ENCODE measurements around the gene PCSK2. TPM values are rescaled to one million over a fixed set of nuclear protein-coding genes. Genes with fewer than 3 reads are reported as not detected.

Gene PCSK2
- total and polyA plus RNA-seq, 4 donors, result 0.08 to 0.14 (median 0.09) TPM; not detected in 1

DNA sequence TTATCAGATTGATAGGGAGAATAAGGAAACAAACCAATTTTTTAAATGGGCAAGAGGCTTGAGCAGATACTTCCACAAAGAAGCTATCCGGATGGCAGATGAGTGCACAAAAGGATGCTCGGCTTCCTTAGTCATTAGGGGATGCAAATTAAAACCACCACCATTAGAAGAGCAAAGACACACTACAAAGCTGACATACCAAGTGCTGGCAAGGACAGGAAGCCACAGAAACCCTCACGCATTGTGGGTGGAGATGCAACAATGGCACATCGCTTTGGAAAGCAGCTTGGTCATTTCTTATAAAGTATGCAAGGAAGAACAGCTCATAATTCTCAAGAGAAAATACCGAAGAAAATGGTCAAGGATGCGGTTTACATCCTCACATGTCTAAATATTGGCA is 284.6 kb downstream of the PCSK2 start:
- H3K4me1 ChIP-seq (ENCODE audit: control insufficient read depth in 4 of 4, insufficient read depth in 4 of 4, low read length in 3 of 4), result no peaks in the 10 kb centered on the region
- 86% methylated on average over 6 of the region's 6 CpGs for WGBS

More for the DNA sequence above, 284.6 kb downstream of the PCSK2 start:
- Histone ChIP-seq H3K4me3 (ENCODE audit: low read depth in 1 of 3, low read length in 3 of 3) (no peak overlapping the region), H3K9ac (ENCODE audit: low read depth in 1 of 2, low read length in 2 of 2) (no peak overlapping the region), H3K36me3 (ENCODE audit: control insufficient read depth in 4 of 4, insufficient read depth in 3 of 4, low read depth in 1 of 4, low read length in 3 of 4) (no peaks in the 10 kb centered on the region), H3K27ac (ENCODE audit: low read depth in 1 of 2, low read length in 2 of 2) (no peak overlapping the region), H3K9me3 (ENCODE audit: control insufficient read depth in 4 of 4, low read length in 3 of 4) (no peaks in the 10 kb centered on the region), H3K27me3 (ENCODE audit: control insufficient read depth in 4 of 4, insufficient read depth in 4 of 4, low read length in 3 of 4) (no peaks in the 10 kb centered on the region)
- TF ChIP-seq CTCF (IDR thresholded peaks at IDR 0.05; ENCODE audit: low read depth, low read length, missing input control) (no peak), NR2F2 (IDR thresholded peaks at IDR 0.05) (no peak), TAF1 (conservative IDR thresholded peaks at IDR 0.05) (no peak), RAD21 (IDR thresholded peaks at IDR 0.05) (no peak), SP1 (IDR thresholded peaks at IDR 0.05) (no peak), GABPA (IDR thresholded peaks at IDR 0.05 in 1 of 2, conservative IDR thresholded peaks at IDR 0.05 in 1 of 2) (no peak), HNF4A (conservative IDR thresholded peaks at IDR 0.05) (no peak), HNF4G (IDR thresholded peaks at IDR 0.05) (no peak), EGR1 (IDR thresholded peaks at IDR 0.05; ENCODE audit: low read depth in 2 of 2) (no peak), FOXA1 (IDR thresholded peaks at IDR 0.05) (no peak), FOXA2 (IDR thresholded peaks at IDR 0.05) (no peak), RXRA (IDR thresholded peaks at IDR 0.05) (no peak), YY1 (IDR thresholded peaks at IDR 0.05) (no peak), JUND (IDR thresholded peaks at IDR 0.05) (no peak)
- TF ChIP-seq, protein P1, sequence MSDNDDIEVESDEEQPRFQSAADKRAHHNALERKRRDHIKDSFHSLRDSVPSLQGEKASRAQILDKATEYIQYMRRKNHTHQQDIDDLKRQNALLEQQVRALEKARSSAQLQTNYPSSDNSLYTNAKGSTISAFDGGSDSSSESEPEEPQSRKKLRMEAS (IDR thresholded peaks at IDR 0.05), result no peak
- TF ChIP-seq, protein P2, sequence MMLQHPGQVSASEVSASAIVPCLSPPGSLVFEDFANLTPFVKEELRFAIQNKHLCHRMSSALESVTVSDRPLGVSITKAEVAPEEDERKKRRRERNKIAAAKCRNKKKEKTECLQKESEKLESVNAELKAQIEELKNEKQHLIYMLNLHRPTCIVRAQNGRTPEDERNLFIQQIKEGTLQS (IDR thresholded peaks at IDR 0.05), result no peak
- TF ChIP-seq, protein P3, sequence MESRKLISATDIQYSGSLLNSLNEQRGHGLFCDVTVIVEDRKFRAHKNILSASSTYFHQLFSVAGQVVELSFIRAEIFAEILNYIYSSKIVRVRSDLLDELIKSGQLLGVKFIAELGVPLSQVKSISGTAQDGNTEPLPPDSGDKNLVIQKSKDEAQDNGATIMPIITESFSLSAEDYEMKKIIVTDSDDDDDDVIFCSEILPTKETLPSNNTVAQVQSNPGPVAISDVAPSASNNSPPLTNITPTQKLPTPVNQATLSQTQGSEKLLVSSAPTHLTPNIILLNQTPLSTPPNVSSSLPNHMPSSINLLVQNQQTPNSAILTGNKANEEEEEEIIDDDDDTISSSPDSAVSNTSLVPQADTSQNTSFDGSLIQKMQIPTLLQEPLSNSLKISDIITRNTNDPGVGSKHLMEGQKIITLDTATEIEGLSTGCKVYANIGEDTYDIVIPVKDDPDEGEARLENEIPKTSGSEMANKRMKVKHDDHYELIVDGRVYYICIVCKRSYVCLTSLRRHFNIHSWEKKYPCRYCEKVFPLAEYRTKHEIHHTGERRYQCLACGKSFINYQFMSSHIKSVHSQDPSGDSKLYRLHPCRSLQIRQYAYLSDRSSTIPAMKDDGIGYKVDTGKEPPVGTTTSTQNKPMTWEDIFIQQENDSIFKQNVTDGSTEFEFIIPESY (IDR thresholded peaks at IDR 0.05), result no peak
- TF ChIP-seq, protein P4, sequence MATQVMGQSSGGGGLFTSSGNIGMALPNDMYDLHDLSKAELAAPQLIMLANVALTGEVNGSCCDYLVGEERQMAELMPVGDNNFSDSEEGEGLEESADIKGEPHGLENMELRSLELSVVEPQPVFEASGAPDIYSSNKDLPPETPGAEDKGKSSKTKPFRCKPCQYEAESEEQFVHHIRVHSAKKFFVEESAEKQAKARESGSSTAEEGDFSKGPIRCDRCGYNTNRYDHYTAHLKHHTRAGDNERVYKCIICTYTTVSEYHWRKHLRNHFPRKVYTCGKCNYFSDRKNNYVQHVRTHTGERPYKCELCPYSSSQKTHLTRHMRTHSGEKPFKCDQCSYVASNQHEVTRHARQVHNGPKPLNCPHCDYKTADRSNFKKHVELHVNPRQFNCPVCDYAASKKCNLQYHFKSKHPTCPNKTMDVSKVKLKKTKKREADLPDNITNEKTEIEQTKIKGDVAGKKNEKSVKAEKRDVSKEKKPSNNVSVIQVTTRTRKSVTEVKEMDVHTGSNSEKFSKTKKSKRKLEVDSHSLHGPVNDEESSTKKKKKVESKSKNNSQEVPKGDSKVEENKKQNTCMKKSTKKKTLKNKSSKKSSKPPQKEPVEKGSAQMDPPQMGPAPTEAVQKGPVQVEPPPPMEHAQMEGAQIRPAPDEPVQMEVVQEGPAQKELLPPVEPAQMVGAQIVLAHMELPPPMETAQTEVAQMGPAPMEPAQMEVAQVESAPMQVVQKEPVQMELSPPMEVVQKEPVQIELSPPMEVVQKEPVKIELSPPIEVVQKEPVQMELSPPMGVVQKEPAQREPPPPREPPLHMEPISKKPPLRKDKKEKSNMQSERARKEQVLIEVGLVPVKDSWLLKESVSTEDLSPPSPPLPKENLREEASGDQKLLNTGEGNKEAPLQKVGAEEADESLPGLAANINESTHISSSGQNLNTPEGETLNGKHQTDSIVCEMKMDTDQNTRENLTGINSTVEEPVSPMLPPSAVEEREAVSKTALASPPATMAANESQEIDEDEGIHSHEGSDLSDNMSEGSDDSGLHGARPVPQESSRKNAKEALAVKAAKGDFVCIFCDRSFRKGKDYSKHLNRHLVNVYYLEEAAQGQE (IDR thresholded peaks at IDR 0.05), result no peak
- no peak for DNase-seq (ENCODE audit: low spot score)

Data from liver (tissue), 9 donors.